Measurements from ENCODE around the gene EPB41L4A. TPM values are rescaled to one million over a fixed set of nuclear protein-coding genes. Genes with fewer than 3 reads are reported as not detected.

Gene EPB41L4A
- total and polyA plus RNA-seq, 8 donors = 4.4 to 77.6 (median 12.1) TPM

DNA sequence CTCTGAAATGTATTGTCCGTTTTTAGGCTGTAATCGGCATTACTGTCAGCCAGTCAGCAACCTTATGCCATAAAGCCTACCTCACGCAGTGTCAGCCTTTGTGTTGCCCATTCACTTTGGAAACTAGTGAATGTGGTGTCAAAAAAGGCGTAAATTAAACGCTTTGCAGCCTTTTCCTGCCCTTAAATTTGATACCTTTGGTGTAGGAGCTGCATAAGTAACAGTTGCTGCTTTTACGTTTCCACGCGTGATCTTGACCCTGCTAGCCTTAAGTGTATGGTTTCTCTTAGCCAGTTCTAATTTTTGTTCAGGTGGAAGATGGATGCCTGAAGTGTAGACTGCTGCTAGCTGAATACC lies 257.7 kb downstream of the EPB41L4A start:
- TF ChIP-seq POLR2A (IDR thresholded peaks at IDR 0.05) (no peak), POLR2AphosphoS5 (IDR thresholded peaks at IDR 0.05) (no peak)
- peak overlapping the region; percentile 81 to 94 (median 82) for H3K4me3 ChIP-seq
- H3K36me3 ChIP-seq = peaks cover 22 to 44% (median 42%) of the 10 kb centered on the region in 4 donors
- H3K27me3 ChIP-seq = no peaks in the 10 kb centered on the region
- intact Hi-C loops (cut with DNase I; ENCODE audit: low total_unique reads) = no loop called here
- WGBS, 5 donors = 1 to 3% (median 1%) methylated on average over 8 of the region's 8 CpGs
- peaks cover 16 to 45% (median 28%) of the 10 kb centered on the region in 4 donors for H3K4me1 ChIP-seq
- H3K9me3 ChIP-seq = no peaks in the 10 kb centered on the region
- H3K27ac ChIP-seq = peak overlapping the region; percentile 84 to 91 (median 88)
- no peak for DNase-seq

DNA sequence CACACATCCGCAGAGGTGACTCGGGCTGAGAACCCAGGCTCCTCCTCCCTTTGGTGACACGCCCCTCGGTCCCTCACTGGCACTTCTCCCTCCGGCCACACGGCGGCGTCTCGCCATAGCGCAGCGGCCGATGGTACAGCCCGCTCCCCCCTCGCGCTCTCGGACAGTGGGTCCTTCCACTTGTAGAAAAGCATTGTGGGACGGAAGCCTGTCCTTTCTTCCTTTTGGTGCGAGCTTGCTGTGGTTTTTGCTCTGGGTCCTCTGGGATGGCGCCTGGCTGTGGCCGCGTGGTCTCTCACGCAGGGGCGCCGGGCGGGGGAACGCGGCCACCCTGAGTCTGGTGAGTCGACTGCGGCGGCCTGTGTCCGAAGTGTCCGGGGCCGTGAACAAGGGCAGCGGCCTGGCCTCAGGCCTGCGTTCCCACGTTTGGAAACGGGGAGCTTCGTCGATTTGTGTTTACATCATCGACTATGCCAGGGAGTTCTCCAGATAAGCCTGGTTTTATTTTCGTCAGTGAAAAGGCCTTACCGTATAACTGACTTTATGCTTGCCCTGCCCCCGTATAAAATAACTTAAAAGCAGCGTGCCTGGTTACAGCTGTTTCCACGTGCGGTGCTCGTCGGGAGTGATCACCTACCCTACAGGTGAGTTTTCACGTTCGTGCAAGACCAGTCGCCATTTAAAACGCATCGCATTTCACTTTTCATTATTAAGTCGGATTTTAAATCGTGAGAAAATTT lies 258.3 kb downstream of the EPB41L4A start:
- Histone ChIP-seq H3K27ac (peak overlapping the region; percentile 84 to 91 (median 88)), H3K27me3 (no peaks in the 10 kb centered on the region), H3K4me3 (peak overlapping the region; percentile 81 to 94 (median 82)), H3K36me3 (peaks cover 22 to 39% (median 36%) of the 10 kb centered on the region in 4 donors), H3K9me3 (no peaks in the 10 kb centered on the region), H3K4me1 (peaks cover 16 to 40% (median 25%) of the 10 kb centered on the region in 4 donors)
- WGBS, 5 donors = 0 to 1% (median 1%) methylated on average over 42 to 55 of the region's 55 CpGs
- TF ChIP-seq POLR2A (IDR thresholded peaks at IDR 0.05) (peak in 1 of 4 donors; percentile 79), EP300 (IDR thresholded peaks at IDR 0.05) (no peak), POLR2AphosphoS5 (IDR thresholded peaks at IDR 0.05) (peak; percentile 86 to 99 (median 96))
- TF ChIP-seq, protein P1, sequence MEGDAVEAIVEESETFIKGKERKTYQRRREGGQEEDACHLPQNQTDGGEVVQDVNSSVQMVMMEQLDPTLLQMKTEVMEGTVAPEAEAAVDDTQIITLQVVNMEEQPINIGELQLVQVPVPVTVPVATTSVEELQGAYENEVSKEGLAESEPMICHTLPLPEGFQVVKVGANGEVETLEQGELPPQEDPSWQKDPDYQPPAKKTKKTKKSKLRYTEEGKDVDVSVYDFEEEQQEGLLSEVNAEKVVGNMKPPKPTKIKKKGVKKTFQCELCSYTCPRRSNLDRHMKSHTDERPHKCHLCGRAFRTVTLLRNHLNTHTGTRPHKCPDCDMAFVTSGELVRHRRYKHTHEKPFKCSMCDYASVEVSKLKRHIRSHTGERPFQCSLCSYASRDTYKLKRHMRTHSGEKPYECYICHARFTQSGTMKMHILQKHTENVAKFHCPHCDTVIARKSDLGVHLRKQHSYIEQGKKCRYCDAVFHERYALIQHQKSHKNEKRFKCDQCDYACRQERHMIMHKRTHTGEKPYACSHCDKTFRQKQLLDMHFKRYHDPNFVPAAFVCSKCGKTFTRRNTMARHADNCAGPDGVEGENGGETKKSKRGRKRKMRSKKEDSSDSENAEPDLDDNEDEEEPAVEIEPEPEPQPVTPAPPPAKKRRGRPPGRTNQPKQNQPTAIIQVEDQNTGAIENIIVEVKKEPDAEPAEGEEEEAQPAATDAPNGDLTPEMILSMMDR (IDR thresholded peaks at IDR 0.05) = peak in 5 of 7 experiments; percentile 86 to 98 (median 95)
- intact Hi-C loops (cut with DNase I; ENCODE audit: low total_unique reads) = no loop called here
- peak; percentile 91 to 97 for DNase-seq

DNA sequence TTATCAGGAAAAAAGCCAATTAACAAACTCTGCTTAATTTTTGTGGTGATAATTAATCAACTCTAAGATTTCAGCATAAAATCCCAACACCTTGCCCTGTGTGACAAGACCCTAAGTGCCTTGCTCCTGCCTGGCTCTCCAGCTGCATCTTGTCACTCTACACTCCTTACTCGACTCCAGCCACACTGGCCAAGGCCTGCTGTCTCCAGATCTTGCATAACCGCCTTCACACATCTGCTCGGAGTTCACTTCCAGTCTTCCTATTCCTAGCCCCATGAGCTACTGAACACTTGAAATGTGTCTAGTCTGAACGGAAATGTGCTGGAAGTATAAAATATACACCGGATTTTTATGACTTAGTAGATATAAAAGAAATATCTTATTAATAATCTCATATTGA lies 259.6 kb downstream of the EPB41L4A start:
- TF ChIP-seq EP300 (IDR thresholded peaks at IDR 0.05) (no peak), POLR2AphosphoS5 (IDR thresholded peaks at IDR 0.05) (peak in 1 of 3 donors; percentile 22)
- 67 to 75% (median 73%) methylated on average over 5 of the region's 5 CpGs for WGBS, 5 donors
- DNase-seq = peak in 1 of 2 donors; percentile 36

DNA sequence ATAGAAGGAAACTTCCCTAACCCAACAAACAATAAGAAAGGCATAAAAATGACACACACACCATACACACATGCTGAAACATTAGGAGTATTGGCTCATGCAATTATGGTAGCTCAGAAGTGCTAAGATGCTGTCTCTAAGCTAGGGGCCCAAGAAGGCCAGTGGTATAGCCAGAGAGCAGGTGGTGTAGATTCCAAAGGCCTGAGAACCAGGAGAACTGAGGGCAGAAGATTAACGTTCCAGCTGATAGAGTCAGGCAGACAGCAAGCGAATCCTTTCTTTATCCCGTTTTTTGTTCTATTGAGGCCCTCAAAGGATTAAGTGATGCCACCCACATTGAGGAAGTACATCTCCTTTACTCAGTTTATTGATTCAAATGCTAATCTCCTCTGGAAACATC lies 262.9 kb downstream of the EPB41L4A start:
- peaks cover 0 to 8% (median 7%) of the 10 kb centered on the region in 4 donors for H3K4me1 ChIP-seq
- no peaks in the 10 kb centered on the region for H3K9me3 ChIP-seq
- H3K4me3 ChIP-seq = no peak overlapping the region
- H3K27me3 ChIP-seq = no peaks in the 10 kb centered on the region
- TF ChIP-seq POLR2AphosphoS5 (IDR thresholded peaks at IDR 0.05) (no peak), EP300 (IDR thresholded peaks at IDR 0.05) (no peak), POLR2A (IDR thresholded peaks at IDR 0.05) (no peak)
- TF ChIP-seq, protein P1 (IDR thresholded peaks at IDR 0.05) = no peak
- intact Hi-C loops (cut with DNase I; ENCODE audit: low total_unique reads) = no loop called here
- 73 to 80% (median 75%) methylated on average over 3 of the region's 3 CpGs for WGBS, 5 donors
- no peak overlapping the region for H3K27ac ChIP-seq
- no peak for DNase-seq
- H3K36me3 ChIP-seq = no peaks in the 10 kb centered on the region

More for the DNA sequence above, 259.6 kb downstream of the EPB41L4A start:
- Histone ChIP-seq H3K36me3 (peaks cover 18 to 25% (median 23%) of the 10 kb centered on the region in 4 donors), H3K4me3 (no peak overlapping the region), H3K9me3 (no peaks in the 10 kb centered on the region), H3K27me3 (no peaks in the 10 kb centered on the region), H3K27ac (no peak overlapping the region), H3K4me1 (peaks cover 16 to 39% (median 25%) of the 10 kb centered on the region in 4 donors)
- intact Hi-C loops (cut with DNase I; ENCODE audit: low total_unique reads) = no loop called here

DNA sequence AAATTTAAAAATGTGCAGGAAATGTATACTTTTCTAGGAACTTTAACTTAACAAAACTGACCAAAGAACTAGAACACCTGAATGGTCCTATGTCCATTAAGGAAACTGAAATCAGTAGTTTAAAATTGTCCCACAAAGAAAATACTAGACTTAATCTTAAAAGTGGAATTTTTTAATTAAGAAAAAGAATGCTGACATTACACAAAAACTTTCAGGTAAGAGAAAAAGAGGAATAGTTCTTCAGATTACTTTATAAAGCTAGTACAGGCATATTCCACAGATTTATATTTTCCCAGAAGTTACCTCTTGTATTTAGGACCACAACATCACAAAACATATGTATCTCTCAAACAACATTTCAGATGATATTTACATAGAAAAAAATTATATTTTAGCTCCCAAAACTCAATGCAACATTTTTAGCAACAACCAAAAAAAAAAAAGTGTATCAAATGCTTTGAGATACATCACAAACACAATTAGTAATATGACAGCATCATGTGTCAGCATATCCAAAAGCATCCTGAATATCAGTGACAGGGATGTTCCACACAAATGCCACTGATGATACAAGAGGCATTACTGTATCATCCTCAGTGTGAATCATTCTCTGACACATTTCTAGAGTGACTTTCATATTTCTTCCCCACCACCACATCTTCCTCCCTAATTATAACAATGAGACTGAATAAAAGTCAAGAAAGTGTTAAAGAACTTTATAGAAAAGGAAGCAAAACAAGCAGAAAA lies 264.0 kb downstream of the EPB41L4A start:
- H3K4me3 ChIP-seq = no peak overlapping the region
- H3K9me3 ChIP-seq = no peaks in the 10 kb centered on the region
- intact Hi-C loops (cut with DNase I; ENCODE audit: low total_unique reads) = no loop called here
- no peak overlapping the region for H3K27ac ChIP-seq
- no peak for DNase-seq
- TF ChIP-seq, protein P1 (IDR thresholded peaks at IDR 0.05) = no peak
- TF ChIP-seq POLR2A (IDR thresholded peaks at IDR 0.05) (no peak), POLR2AphosphoS5 (IDR thresholded peaks at IDR 0.05) (no peak), EP300 (IDR thresholded peaks at IDR 0.05) (no peak)
- no peaks in the 10 kb centered on the region for H3K36me3 ChIP-seq
- peaks cover 0 to 3% (median 2%) of the 10 kb centered on the region in 4 donors for H3K4me1 ChIP-seq
- no peaks in the 10 kb centered on the region for H3K27me3 ChIP-seq

Measured in stomach (tissue), 9 donors.